CD4-positive, alpha-beta T cell treated with Interleukin-4 for 4 hours (primary cell): Measurements from ENCODE around the gene ITLN1.
A peak's percentile ranks its signal among the peaks of the same experiment; 100 is the strongest.
"Not testable (repeated sequence)": the region's sequence is repeated elsewhere in the genome, so short reads cannot be mapped to it uniquely, and the experiment has no call there.

Experiments used
- DNase-seq: peaks from one replicate; pipeline ENCODE4 v3.0.0-alpha.2; 2020

The ITLN1 gene

GRCh38 chr1:160882582-160882981, 2.4 kb downstream of the ITLN1 start:
- no peak for DNase-seq

GRCh38 chr1:160881264-160881663, 3.7 kb downstream of the ITLN1 start:
- DNase-seq: not testable (repeated sequence)

- DNase-seq: no peak
These were observed 4.8 kb downstream of the ITLN1 start for GRCh38 chr1:160880216-160880615.

- peak; percentile 51 for DNase-seq
These were observed 5.9 kb downstream of the ITLN1 start for GRCh38 chr1:160879056-160879455.

- peak; percentile 51 for DNase-seq
These were observed 7.8 kb downstream of the ITLN1 start for GRCh38 chr1:160877221-160877620.

- no peak for DNase-seq
These were observed 8.7 kb downstream of the ITLN1 start for GRCh38 chr1:160876311-160876710.

GRCh38 chr1:160875591-160875990, 9.4 kb downstream of the ITLN1 start:
- not testable (repeated sequence) for DNase-seq

GRCh38 chr1:160874935-160875334, 10.0 kb downstream of the ITLN1 start:
- DNase-seq: peak; percentile 25

GRCh38 chr1:160868141-160868540, 16.8 kb downstream of the ITLN1 start:
- no peak for DNase-seq

GRCh38 chr1:160867651-160868050, 17.3 kb downstream of the ITLN1 start:
- not testable (repeated sequence) for DNase-seq

GRCh38 chr1:160866695-160867260, 18.2 kb downstream of the ITLN1 start:
- no peak for DNase-seq

- no peak for DNase-seq
These were observed 18.8 kb downstream of the ITLN1 start for GRCh38 chr1:160866001-160866694.

- no peak for DNase-seq
These were observed 19.6 kb downstream of the ITLN1 start for GRCh38 chr1:160865337-160865736.

GRCh38 chr1:160864173-160864572, 20.8 kb downstream of the ITLN1 start:
- DNase-seq: no peak

GRCh38 chr1:160863774-160864131, 21.2 kb downstream of the ITLN1 start:
- no peak for DNase-seq

- no peak for DNase-seq
These were observed 21.8 kb downstream of the ITLN1 start for GRCh38 chr1:160863061-160863773.

GRCh38 chr1:160862203-160863060, 22.5 kb downstream of the ITLN1 start, which contains the start of gene CD244:
CD244 (minus strand) TSS chr1:160862887; CDS start chr1:160862677, 210 bp downstream.
- DNase-seq: peak; percentile 75

- no peak for DNase-seq
These were observed 24.0 kb downstream of the ITLN1 start for GRCh38 chr1:160860840-160861505.

- no peak for DNase-seq
These were observed 25.8 kb downstream of the ITLN1 start for GRCh38 chr1:160859166-160859565.

- no peak for DNase-seq
These were observed 26.5 kb downstream of the ITLN1 start for GRCh38 chr1:160858507-160858906.

GRCh38 chr1:160858097-160858496, 26.9 kb downstream of the ITLN1 start:
- no peak for DNase-seq

GRCh38 chr1:160855181-160855981, 29.6 kb downstream of the ITLN1 start:
- DNase-seq: peak; percentile 18
